ENCODE data around the gene ENG.

- TF ChIP-seq, protein P1, sequence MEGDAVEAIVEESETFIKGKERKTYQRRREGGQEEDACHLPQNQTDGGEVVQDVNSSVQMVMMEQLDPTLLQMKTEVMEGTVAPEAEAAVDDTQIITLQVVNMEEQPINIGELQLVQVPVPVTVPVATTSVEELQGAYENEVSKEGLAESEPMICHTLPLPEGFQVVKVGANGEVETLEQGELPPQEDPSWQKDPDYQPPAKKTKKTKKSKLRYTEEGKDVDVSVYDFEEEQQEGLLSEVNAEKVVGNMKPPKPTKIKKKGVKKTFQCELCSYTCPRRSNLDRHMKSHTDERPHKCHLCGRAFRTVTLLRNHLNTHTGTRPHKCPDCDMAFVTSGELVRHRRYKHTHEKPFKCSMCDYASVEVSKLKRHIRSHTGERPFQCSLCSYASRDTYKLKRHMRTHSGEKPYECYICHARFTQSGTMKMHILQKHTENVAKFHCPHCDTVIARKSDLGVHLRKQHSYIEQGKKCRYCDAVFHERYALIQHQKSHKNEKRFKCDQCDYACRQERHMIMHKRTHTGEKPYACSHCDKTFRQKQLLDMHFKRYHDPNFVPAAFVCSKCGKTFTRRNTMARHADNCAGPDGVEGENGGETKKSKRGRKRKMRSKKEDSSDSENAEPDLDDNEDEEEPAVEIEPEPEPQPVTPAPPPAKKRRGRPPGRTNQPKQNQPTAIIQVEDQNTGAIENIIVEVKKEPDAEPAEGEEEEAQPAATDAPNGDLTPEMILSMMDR (IDR thresholded peaks at IDR 0.05) = no peak
- TF ChIP-seq EZH2 (IDR thresholded peaks at IDR 0.05) = no peak
Observed at GRCh38 chr9:127773981-127774380, 80.5 kb downstream of the ENG start.

Data from neural progenitor cell (in vitro differentiated cells).